CD4-positive, alpha-beta T cell treated with Interleukin-10 for 1 hour (primary cell): ENCODE measurements around the gene ARAF.

Source experiments
- DNase-seq: peaks from one replicate; pipeline ENCODE4 v3.0.0-alpha.2; 2020

ARAF gene

GRCh38 chrX:47564438-47565085 is 3.6 kb downstream of the ARAF start:
- DNase-seq, result no peak

GRCh38 chrX:47566841-47567240 is 5.8 kb downstream of the ARAF start:
- DNase-seq, result no peak

- peak; percentile 56 for DNase-seq
Measured at GRCh38 chrX:47568656-47569295, 7.8 kb downstream of the ARAF start.

GRCh38 chrX:47570794-47571193 is 9.8 kb downstream of the ARAF start:
- no peak for DNase-seq

GRCh38 chrX:47571215-47571614 is 10.2 kb downstream of the ARAF start:
- no peak for DNase-seq

GRCh38 chrX:47571896-47572295 is 10.9 kb downstream of the ARAF start:
- DNase-seq, result no peak

- DNase-seq, result no peak
Measured at GRCh38 chrX:47572773-47573340, 11.9 kb downstream of the ARAF start.

- DNase-seq, result no peak
Measured at GRCh38 chrX:47573341-47574075, 12.5 kb downstream of the ARAF start.

- no peak for DNase-seq
Measured at GRCh38 chrX:47574076-47574546, 13.1 kb downstream of the ARAF start.

GRCh38 chrX:47574547-47575301 is 13.7 kb downstream of the ARAF start:
- no peak for DNase-seq

- no peak for DNase-seq
Measured at GRCh38 chrX:47576021-47576898, 15.3 kb downstream of the ARAF start.

- DNase-seq, result no peak
Measured at GRCh38 chrX:47577424-47577823, 16.4 kb downstream of the ARAF start.

GRCh38 chrX:47577901-47578300 is 16.9 kb downstream of the ARAF start:
- no peak for DNase-seq

GRCh38 chrX:47578692-47579091 is 17.7 kb downstream of the ARAF start:
- DNase-seq, result no peak

- DNase-seq, result peak; percentile 23
Measured at GRCh38 chrX:47579537-47579936, 18.5 kb downstream of the ARAF start.

- DNase-seq, result peak; percentile 83
Measured at GRCh38 chrX:47581731-47582647, 21.0 kb downstream of the ARAF start, which contains the start of gene TIMP1. TSS of gene TIMP1 (plus strand) at chrX:47582436. CDS start at chrX:47583416, 980 bp downstream.

GRCh38 chrX:47583240-47583861 is 22.3 kb downstream of the ARAF start:
- DNase-seq, result no peak

- no peak for DNase-seq
Measured at GRCh38 chrX:47584714-47585113, 23.7 kb downstream of the ARAF start.

GRCh38 chrX:47585273-47585672 is 24.3 kb downstream of the ARAF start:
- no peak for DNase-seq
